Measurements from ENCODE around the gene IQGAP2.
"Not testable (repeated sequence)": the region's sequence is repeated elsewhere in the genome, so short reads cannot be mapped to it uniquely, and the experiment has no call there.

The IQGAP2 gene

DNA sequence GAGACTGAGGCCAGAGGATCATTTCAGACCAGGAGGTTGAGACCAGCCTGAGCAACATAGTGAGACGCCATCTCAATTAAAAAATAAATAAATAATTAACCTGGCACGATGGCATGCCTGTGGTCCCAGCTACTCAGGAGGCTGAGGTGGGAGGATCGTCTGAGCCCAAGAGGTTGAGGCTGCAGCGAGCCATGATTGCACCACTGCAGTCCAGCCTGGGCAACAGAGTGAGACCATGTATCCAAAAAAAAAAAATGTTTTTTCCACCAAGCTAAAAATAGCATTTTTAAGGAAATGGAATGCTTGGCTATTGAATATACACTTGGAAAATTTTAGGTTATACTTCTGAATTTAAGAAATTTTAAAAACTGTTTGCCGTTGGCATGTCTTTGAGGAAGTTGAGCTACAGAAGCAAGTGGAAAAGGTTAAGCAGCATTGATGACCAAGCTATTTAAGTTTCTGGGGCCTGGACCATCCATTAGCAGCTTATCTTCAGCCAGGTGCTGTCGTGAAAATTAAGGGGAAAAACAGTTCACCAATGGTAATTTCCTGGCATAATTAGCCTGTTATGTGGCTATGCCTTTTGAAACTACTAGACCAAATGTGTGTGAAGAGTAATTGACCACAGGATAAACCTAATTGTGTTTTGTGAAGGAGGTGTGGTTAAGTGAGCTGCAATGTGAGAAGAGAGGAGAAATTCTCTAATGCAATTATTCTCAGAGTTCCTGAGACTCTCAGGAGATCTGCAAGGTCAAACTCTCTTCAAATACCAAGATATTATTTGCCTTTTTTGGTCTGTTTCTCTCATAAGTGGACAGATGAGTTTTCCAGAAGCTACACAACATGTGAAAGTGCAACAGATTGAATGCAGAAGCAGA lies 333.8 kb downstream of the IQGAP2 start:
- no peak overlapping the region for H2BK120ac ChIP-seq (ENCODE audit: insufficient read depth, low read length, poor library complexity)
- DNase-seq = no peak

DNA sequence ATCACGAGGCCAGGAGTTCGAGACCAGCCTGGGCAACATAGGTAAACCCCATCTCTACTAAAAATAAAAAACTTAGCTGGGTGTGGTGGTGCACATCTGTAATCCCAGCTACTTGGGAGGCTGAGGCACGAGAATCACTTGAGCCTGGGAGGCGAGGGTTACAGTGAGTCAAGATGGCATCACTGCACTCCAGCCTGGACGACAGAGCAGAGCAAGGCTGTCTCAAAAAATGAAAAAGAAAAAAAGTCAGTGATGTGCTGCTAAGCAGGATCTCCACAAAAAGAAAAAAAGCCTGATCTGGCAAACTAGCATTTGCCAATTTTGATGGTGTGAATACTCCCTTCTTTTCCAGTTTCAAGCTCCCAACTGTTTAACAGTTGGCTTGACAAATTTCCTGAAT lies 334.8 kb downstream of the IQGAP2 start:
- no peak for DNase-seq
- Histone ChIP-seq H3K9ac (ENCODE audit: low read length) (no peak overlapping the region), H2AFZ (ENCODE audit: insufficient read depth, low read length, poor library complexity) (no peak overlapping the region), H3K79me2 (ENCODE audit: control insufficient read depth, insufficient read depth, low read length, poor library complexity) (no peaks in the 10 kb centered on the region), H2BK120ac (ENCODE audit: insufficient read depth, low read length, poor library complexity) (no peak overlapping the region), H3K4ac (ENCODE audit: low read depth, low read length) (no peak overlapping the region), H4K12ac (ENCODE audit: low read depth, low read length) (no peak overlapping the region), H4K91ac (ENCODE audit: low read depth, low read length) (no peak overlapping the region), H3K36me3 (ENCODE audit: control insufficient read depth in 1 of 2, insufficient read depth in 2 of 2, low read length in 2 of 2) (no peaks in the 10 kb centered on the region), H2BK5ac (ENCODE audit: low read depth, low read length, poor library complexity) (no peak overlapping the region), H3K18ac (ENCODE audit: low read length) (no peak overlapping the region), H3K79me1 (ENCODE audit: low read length) (no peaks in the 10 kb centered on the region), H3K23ac (ENCODE audit: low read length) (no peak overlapping the region), H3K27me3 (ENCODE audit: insufficient read depth, low read length) (no peaks in the 10 kb centered on the region), H2BK12ac (ENCODE audit: low read length) (no peak overlapping the region), H4K8ac (ENCODE audit: low read depth, low read length) (no peak overlapping the region), H3K27ac (ENCODE audit: low read depth, low read length) (no peak overlapping the region), H3K4me2 (ENCODE audit: low read length) (no peak overlapping the region), H3K4me1 (ENCODE audit: control insufficient read depth in 1 of 2, insufficient read depth in 2 of 2, low read length in 2 of 2) (no peaks in the 10 kb centered on the region), H3K4me3 (ENCODE audit: low read depth, low read length) (no peak overlapping the region), H3K14ac (ENCODE audit: low read length) (no peak overlapping the region), H2AK5ac (ENCODE audit: low read length) (no peak overlapping the region), H3K9me3 (ENCODE audit: insufficient read depth, low read depth, low read length) (no peaks in the 10 kb centered on the region)
- no CpG with 5 or more reads among the region's 5 CpGs for WGBS (ENCODE audit: extremely low coverage, insufficient coverage, insufficient read length)

More for the DNA sequence above, 333.8 kb downstream of the IQGAP2 start:
- Histone ChIP-seq H3K27ac (ENCODE audit: low read depth, low read length) (no peak overlapping the region), H3K14ac (ENCODE audit: low read length) (no peak overlapping the region), H3K9ac (ENCODE audit: low read length) (no peak overlapping the region), H4K8ac (ENCODE audit: low read depth, low read length) (no peak overlapping the region), H4K12ac (ENCODE audit: low read depth, low read length) (no peak overlapping the region), H3K23ac (ENCODE audit: low read length) (no peak overlapping the region), H3K4me1 (ENCODE audit: control insufficient read depth in 1 of 2, insufficient read depth in 2 of 2, low read length in 2 of 2) (no peaks in the 10 kb centered on the region), H3K27me3 (ENCODE audit: insufficient read depth, low read length) (no peaks in the 10 kb centered on the region), H3K4ac (ENCODE audit: low read depth, low read length) (no peak overlapping the region), H3K36me3 (ENCODE audit: control insufficient read depth in 1 of 2, insufficient read depth in 2 of 2, low read length in 2 of 2) (no peaks in the 10 kb centered on the region), H2BK12ac (ENCODE audit: low read length) (no peak overlapping the region), H3K79me1 (ENCODE audit: low read length) (no peaks in the 10 kb centered on the region), H2BK5ac (ENCODE audit: low read depth, low read length, poor library complexity) (no peak overlapping the region), H2AK5ac (ENCODE audit: low read length) (no peak overlapping the region), H3K9me3 (ENCODE audit: insufficient read depth, low read depth, low read length) (no peaks in the 10 kb centered on the region), H3K4me2 (ENCODE audit: low read length) (no peak overlapping the region), H3K79me2 (ENCODE audit: control insufficient read depth, insufficient read depth, low read length, poor library complexity) (no peaks in the 10 kb centered on the region), H3K18ac (ENCODE audit: low read length) (no peak overlapping the region), H3K4me3 (ENCODE audit: low read depth, low read length) (no peak overlapping the region), H2AFZ (ENCODE audit: insufficient read depth, low read length, poor library complexity) (no peak overlapping the region), H4K91ac (ENCODE audit: low read depth, low read length) (no peak overlapping the region)
- WGBS (ENCODE audit: extremely low coverage, insufficient coverage, insufficient read length) = no CpG with 5 or more reads among the region's 6 CpGs

DNA sequence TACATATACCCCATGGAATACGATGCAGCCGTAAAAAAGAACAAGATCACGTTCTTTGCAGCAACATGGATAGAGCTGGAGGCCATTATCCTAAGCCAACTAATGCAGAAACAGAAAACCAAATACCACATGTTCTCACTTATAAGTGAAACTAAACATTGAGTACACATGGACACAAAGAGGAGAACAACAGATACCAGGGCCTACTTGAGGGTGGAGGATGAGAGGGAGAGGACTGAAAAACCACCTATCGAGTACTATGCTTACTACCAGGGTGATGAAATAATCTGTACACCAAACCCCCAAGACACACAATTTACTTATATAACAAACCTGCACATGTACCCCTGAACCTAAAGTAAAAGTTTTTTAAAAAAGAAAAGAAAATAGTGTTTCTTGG lies 338.4 kb downstream of the IQGAP2 start:
- not testable (repeated sequence) for H4K8ac ChIP-seq (ENCODE audit: low read depth, low read length); H3K79me2 ChIP-seq (ENCODE audit: control insufficient read depth, insufficient read depth, low read length, poor library complexity); H3K23ac ChIP-seq (ENCODE audit: low read length); H3K14ac ChIP-seq (ENCODE audit: low read length); H4K91ac ChIP-seq (ENCODE audit: low read depth, low read length); H3K9ac ChIP-seq (ENCODE audit: low read length); H3K36me3 ChIP-seq (ENCODE audit: control insufficient read depth in 1 of 2, insufficient read depth in 2 of 2, low read length in 2 of 2); H2BK5ac ChIP-seq (ENCODE audit: low read depth, low read length, poor library complexity); H3K4ac ChIP-seq (ENCODE audit: low read depth, low read length); H3K79me1 ChIP-seq (ENCODE audit: low read length); DNase-seq; H2AK5ac ChIP-seq (ENCODE audit: low read length); H2BK12ac ChIP-seq (ENCODE audit: low read length); H3K27ac ChIP-seq (ENCODE audit: low read depth, low read length); H3K4me2 ChIP-seq (ENCODE audit: low read length); H4K12ac ChIP-seq (ENCODE audit: low read depth, low read length); H3K27me3 ChIP-seq (ENCODE audit: insufficient read depth, low read length); H2AFZ ChIP-seq (ENCODE audit: insufficient read depth, low read length, poor library complexity); H3K9me3 ChIP-seq (ENCODE audit: insufficient read depth, low read depth, low read length); H3K4me3 ChIP-seq (ENCODE audit: low read depth, low read length); H2BK120ac ChIP-seq (ENCODE audit: insufficient read depth, low read length, poor library complexity); H3K4me1 ChIP-seq (ENCODE audit: control insufficient read depth in 1 of 2, insufficient read depth in 2 of 2, low read length in 2 of 2); H3K18ac ChIP-seq (ENCODE audit: low read length)
- WGBS (ENCODE audit: extremely low coverage, insufficient coverage, insufficient read length) = no CpG with 5 or more reads among the region's 4 CpGs

GRCh38 chr5:76742583-76742982 lies 339.5 kb downstream of the IQGAP2 start:
- Histone ChIP-seq H4K8ac (ENCODE audit: low read depth, low read length) (no peak overlapping the region), H3K27ac (ENCODE audit: low read depth, low read length) (no peak overlapping the region), H3K79me2 (ENCODE audit: control insufficient read depth, insufficient read depth, low read length, poor library complexity) (no peaks in the 10 kb centered on the region), H4K12ac (ENCODE audit: low read depth, low read length) (no peak overlapping the region), H3K4ac (ENCODE audit: low read depth, low read length) (no peak overlapping the region), H2BK12ac (ENCODE audit: low read length) (no peak overlapping the region), H3K14ac (ENCODE audit: low read length) (no peak overlapping the region), H2BK5ac (ENCODE audit: low read depth, low read length, poor library complexity) (no peak overlapping the region), H3K9ac (ENCODE audit: low read length) (no peak overlapping the region), H2AK5ac (ENCODE audit: low read length) (no peak overlapping the region), H2AFZ (ENCODE audit: insufficient read depth, low read length, poor library complexity) (no peak overlapping the region), H2BK120ac (ENCODE audit: insufficient read depth, low read length, poor library complexity) (no peak overlapping the region), H3K18ac (ENCODE audit: low read length) (no peak overlapping the region), H4K91ac (ENCODE audit: low read depth, low read length) (no peak overlapping the region), H3K23ac (ENCODE audit: low read length) (no peak overlapping the region), H3K4me3 (ENCODE audit: low read depth, low read length) (no peak overlapping the region), H3K79me1 (ENCODE audit: low read length) (no peaks in the 10 kb centered on the region), H3K27me3 (ENCODE audit: insufficient read depth, low read length) (no peaks in the 10 kb centered on the region), H3K4me1 (ENCODE audit: control insufficient read depth in 1 of 2, insufficient read depth in 2 of 2, low read length in 2 of 2) (no peaks in the 10 kb centered on the region), H3K9me3 (ENCODE audit: insufficient read depth, low read depth, low read length) (no peaks in the 10 kb centered on the region), H3K4me2 (ENCODE audit: low read length) (no peak overlapping the region), H3K36me3 (ENCODE audit: control insufficient read depth in 1 of 2, insufficient read depth in 2 of 2, low read length in 2 of 2) (no peaks in the 10 kb centered on the region)
- DNase-seq = no peak
- WGBS (ENCODE audit: extremely low coverage, insufficient coverage, insufficient read length) = no CpG with 5 or more reads among the region's 4 CpGs

Measured in trophoblast cell (in vitro differentiated cells and primary cell).